NAMALWA (cell line): Measurements from ENCODE around the gene PRR29.
"Not testable (repeated sequence)": the region's sequence is repeated elsewhere in the genome, so short reads cannot be mapped to it uniquely, and the experiment has no call there.

ENCODE experiments used
- DNase-seq: peaks from one replicate; pipeline ENCODE4 v3.0.0-alpha.2; 2015; ENCODE audit warnings: low spot score

The PRR29 gene

DNA sequence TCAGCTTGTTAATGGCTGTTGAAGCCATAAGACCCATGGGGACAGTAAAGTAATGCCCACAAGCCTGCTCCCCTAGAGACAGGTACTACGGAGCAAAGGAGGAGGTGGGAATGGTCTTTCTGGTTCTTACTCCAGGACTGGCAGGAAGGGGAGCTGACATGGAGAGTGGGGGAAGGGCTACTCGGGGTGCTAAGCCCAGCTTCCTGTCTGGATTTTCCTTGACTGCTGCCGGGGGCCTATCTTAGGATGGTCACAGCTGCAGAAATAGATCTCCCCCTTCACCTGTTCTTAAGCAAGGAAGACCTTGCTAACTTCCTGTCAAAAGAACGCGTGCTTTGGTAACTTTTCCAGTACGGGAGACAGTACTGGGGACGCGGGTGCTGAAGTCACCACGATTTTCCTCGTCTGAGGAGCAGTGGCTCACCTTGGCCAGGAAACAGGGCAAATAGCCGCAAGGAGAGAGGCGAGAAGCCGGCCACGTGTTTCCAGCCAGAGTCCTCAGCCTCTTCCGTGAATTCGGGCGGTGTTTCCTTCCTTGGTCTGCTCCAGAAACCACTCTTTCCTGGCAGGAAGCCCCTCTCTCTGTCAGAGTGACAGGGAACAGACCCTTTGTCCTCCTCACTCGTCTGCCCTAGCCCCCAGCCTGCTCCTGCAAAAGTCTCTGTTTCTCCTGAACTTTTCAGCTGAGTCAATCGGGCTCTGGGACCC is 656 bp upstream of the PRR29 start:
- no peak for DNase-seq

DNA sequence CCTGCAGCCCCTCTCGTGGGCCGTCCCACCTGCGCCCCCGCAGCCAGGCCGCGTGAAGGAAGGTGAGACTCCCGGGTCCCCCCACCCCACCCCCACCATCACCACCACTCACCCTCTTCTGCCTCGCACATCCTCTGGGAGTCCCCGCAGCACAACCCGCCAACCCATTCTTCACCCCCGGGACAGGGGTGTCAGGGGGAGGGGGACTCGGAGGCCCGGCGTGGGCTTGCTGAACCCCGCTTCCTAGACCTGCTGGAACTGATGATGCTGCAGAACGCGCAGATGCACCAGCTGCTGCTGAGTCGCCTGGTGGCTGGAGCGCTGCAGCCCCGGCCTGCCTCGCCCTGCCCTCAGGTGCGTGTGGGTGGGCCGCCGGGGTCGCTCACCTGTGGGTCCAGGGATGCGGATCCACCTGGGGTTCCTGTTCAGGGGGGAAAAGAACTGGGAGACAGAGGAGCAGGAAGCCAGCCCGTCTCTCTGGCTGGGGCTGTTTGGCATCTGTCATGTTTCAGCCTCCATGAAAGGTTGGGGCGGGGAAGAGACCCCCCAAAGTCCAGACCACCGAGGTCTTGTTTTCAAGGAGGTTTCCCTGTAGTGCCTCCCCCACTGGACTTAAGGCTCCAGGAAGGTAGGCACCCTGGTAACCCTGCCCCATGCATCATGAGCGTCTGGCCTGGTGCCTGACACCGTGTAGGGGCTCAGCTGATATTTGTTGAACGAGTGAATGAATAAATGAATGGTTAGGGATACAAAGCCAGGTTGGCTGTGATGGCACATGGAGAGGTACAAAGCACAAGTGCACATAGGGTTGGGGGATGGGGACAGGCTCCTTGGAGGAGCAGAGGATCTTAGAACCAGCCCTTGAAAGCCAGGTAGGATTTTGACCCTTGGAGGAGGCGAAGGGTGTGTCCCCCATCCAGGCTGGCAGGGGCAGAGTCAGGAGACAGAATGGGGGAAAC is 849 bp downstream of the PRR29 start:
- peak; percentile 50 for DNase-seq

- no peak for DNase-seq
Observed at GRCh38 chr17:63999680-64000531, 1.8 kb downstream of the PRR29 start.

DNA sequence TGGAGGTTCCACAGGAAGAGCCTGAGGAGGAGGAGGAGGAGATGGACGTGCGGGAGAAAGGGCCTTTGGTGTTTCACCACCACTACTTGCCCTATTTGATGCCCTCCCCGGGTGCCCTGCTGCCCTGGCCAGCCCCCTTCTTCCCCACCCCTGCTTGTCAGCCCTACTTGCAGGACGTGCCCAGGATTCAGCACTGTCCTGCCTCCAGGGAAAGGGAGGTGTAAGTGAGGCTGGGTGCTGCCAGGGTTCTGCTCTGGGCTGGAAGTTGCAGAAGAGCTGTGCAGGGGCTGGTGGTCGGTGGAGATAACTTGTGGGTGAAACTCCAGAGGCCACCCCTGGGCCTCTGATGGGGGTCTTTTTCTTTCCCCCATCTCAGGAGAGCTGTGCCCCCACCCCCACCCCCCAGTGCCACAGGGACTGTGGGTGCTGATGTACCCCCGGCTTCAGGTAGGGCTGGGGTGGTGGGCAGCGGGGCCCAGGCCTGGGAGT is 3.0 kb downstream of the PRR29 start:
- DNase-seq: no peak

DNA sequence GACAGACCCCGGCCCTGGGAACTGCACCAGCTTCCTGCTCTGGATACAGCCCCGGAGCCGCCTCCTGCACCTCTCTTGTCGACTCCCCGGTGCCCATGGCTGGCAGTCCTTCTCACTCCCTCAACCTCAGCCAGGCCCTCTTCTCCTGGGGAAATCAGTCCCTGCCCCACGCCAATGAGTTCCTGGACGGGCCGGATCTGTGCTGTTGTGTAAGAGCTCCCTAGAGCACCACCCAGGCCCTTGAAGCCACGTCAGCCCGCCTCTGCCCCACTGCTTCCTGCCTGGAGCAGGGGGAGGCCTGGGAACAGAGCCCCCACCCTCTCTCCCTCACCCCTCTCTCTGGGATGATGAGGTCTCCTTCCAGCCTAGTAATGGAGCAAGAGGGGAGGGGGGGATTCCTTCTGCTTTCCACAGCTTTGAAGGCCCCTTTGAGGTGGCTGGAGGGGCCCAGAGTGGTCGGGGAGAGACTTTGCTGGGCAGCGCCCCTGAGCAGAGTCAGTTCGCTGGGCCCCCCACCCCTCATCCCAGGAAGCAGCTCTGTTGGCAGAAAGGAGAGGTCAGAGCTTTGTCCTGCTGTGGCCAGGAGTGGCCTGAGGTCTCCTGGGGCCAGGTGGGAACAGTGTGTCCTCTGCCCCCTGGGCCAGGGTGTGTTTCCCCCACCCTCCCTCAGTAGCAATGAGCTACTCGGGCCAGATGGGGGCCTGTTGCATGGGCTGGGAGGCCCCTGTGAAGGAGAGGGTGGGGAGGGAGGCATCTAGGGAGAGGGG is 3.8 kb downstream of the PRR29 start:
- DNase-seq: no peak

DNA sequence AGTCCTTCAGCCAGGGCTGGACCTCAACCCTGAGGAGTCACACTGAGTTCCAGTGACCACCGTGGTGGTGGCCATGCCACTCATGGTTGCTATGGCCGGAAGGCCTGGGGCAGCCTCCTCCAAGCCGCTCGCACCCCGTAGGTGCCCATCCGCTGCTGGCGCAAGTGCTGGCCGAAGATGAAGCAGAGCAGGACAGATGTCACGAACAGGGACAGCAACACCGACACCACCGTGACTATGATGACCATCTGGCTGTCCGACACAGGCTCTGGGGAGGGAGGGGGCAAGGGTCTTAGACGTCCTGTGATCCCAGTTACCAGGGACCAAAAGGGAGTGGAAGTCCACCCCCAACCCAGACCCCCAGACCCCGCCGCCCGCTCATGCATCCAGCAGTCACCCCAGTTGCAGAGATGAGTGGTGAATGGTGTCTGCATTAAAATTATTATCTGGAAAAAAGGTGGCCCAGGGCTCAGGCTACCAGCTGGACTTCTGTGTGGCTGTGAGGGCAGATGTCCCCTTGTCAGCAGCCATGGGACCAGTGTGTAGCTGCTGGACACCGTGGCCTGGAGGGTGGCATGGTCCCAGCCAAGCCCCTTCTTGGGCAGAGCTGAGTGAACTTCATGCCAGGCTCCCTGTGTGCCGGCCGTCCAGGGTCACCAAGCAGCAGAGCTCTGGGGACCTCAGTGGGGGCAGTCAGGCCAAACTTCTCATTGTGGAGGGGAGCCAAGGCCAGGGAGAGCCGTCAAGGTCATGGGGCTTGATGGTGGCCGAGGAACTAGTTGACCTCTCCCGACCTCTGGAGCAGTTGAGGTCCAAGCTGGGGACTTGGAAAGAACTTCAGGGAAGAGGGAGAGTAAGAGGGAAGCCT is 4.7 kb downstream of the PRR29 start:
- DNase-seq: no peak

DNA sequence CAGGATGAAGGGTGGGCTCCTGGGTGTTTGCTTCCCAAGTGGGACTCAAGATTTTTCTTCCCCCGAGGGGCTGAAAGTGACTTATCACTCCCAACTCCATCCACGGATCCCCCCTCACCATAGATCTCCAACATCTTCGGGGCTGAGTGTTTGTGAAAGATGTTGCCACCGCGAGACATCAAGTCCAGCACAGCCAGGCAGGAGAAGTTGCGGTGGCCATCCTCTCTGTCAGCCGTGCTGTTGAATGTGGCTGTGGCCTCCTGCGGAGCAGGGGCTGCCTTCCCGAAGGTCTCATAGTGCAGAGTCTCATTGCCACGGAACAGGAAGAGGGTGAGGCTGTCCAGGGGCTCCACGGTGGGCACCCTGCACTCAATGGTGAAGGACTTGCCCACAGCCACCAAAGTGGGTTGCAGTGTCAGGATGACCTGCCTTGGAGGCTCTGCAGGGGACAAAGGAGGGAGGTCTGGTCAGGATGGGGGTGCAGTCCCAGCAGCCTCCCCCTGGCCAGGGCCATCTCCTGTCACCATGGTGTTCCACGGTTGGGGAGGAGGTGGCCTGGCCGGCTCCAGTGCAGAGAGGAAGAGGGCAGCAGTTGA is 5.5 kb downstream of the PRR29 start:
- DNase-seq: no peak

GRCh38 chr17:64004218-64004770 is 6.1 kb downstream of the PRR29 start:
- DNase-seq: no peak

DNA sequence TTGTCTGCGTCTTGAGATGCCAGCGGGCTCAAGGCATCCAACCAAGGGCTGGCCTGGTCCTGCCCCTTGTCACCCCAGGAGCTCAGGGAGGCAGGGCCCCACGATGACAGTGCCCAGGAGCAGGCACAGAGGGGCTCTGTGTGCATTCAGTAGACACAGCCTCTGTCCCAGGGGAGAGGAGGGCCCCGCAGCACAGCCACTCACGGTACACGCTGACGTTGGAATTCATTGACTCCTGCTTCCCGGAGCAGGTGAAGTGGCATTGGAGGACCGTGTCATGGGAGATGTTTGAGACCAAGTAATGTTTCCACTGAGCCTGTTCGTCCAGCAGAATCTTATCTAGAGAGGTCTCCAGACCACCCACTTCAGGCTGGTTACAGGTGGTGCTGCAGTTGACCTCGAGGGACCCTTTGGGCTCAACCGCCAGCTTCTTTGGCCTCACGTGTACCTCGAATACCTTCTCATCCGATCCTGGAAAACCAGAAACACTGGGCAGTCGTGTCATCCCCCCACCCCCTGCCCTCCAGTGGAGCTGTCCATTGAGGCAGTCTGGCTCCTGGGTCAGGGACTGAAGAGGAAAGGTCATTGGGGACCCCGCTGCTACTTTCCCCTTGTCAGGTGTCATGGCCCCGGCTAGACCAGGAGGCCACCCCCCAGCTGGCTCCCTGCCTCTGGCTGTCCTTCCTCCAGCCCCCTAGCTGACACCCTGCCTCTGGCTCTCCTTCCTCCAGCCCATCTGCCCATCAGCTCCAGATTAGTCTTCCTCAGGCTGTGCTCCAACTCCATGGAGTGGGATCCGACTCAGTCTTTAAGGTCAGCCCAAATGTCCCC is 7.0 kb downstream of the PRR29 start:
- no peak for DNase-seq

DNA sequence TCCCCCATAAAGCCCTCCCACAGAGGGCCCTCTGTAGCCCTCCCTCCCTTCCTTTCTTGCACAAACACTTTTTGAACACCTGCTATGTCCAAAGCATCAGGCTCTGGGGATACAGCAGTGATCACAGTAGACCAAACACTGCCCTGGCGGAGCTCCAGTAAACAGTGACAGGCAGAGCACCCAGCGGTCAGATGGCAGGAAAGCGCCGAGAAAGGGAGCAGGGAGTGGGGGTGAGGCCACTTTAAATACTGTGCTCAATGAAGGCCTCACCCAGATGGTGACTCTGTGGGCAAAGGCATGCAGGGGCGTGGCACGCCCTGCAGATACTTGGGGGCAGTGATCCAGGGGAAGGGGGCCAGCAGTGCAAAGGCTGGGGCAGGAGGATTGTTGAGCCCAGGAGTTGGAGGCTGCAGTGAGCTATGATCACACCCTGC is 7.6 kb downstream of the PRR29 start:
- no peak for DNase-seq

DNA sequence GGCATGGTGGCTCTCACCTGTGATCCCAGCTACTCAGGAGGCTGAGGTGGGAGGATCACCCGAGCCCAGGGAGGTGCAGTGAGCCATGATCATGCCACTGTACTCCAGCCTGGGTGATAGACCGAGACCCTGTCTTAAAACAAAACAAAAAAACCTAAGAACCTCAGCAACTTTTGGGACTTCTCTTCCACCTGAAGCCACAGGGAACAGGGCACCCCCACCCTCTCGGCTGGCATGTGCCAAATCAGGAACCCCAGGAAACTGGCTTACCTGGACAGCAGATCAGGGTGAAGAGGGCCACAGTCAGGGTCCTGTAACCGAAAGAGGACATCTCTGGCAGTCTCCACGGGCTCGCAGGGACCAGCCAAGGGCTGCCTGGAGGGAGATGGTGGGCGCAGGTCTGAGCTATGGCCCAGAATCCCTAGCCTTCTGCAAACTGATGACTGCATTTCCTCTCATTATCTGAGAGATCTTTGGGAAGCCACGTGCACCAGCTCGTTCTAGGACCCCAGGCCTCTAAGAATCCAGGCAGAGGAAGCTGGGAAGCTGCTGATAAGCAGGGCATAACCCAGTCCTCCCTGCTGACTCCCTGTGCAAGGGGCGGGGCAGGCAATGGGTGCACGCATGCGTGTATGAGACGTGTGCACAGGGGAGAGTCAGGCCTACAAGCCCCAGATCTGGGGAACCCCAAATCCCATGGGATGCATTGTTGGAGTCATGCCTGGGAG is 8.4 kb downstream of the PRR29 start:
- DNase-seq: no peak

DNA sequence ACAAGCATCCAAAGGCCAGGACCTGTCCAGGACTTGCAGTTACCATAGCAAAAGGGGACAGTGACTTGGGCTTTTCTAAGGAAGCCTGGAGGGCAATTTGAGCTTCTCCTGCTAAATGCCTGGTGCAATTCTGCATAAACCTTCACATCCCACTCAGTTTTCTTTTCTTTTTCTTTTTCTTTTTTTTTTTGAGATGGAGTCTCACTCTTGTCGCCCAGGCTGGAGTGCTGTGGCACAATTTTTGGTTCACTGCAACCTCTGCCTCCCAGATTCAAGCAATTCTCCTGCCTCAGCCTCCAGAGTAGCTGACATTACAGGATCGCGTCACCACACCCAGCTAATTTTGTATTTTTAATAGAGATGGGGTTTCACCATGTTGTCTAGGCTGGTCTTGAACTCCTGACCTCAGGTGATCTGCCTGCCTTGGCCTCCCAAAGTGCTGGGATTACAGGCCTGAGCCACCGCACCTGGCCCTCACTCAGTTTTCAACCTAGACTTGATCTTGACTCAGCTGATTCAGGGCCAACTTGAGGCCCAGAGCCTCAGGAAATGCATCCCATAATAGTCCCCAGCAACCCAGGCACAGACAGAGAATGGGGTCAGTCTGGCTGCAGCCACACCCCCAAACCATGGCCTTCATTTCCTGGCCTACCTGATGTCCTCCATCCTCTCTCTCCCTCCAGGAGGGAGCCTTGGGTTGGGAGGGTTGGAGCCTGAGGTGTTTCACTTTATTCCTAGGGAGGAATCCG is 9.1 kb downstream of the PRR29 start:
- DNase-seq: not testable (repeated sequence)

DNA sequence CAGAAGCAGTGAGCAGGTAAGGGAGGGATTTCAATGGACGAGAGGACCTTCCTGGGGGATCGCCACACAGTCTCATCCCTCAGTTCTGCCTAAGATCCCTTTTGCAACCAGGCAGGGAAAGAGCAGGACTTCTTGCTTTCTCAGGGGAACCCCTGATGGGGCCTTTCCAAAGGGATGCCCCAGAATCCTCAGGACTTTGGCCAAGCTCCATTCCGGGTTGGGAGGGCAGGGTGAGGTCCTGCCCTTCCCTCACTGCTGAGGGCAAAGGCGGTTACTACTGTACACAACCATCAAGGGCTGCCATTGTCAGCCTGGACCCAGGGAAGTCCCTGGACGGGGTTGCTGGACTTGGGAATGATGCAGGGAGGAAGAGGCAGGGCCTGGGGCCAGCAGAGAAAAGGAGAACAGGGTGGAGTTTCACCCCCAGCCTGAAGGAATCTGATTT is 9.7 kb downstream of the PRR29 start:
- no peak for DNase-seq

- no peak for DNase-seq
Observed at GRCh38 chr17:64008346-64008745, 10.2 kb downstream of the PRR29 start.

- no peak for DNase-seq
Observed at GRCh38 chr17:64008830-64009229, 10.7 kb downstream of the PRR29 start.

DNA sequence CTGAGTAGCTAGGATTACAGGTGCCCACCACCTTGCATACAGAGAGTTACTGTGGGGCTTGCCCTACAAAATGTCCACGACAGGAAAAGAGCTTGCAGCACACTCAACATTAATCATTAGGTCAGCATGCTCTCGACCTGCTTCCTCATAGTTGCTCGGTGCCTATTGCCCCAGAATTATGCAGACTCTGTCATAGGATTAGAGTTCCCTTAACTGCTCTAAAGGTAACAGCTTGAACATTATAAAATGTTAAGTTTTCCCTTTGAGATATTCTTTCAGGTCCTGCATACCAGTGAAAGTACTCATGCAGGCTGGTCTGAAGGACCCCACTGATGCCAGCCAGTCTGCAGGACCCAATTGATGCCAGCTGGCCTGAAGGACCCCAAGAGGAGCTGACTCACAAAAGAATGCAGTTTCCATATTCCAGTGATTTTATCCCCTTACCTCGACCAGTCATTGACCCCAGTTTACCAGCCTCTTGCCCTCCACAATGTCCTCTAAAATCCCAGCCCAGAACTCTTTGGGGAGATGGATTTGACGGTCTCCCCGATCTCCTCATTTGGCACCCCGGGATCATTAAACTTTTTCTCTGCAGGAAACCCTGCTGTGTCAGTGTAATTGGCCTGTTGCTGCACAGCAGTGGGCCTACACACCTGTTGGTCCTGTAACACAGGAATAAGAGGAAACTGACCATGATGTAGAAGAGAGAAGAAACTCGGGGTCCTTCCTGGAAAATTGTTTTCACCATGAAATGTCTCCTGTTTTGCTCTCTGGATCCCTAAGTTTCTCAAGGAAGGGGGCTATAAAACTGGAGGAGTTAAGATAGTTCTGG is 11.6 kb downstream of the PRR29 start:
- DNase-seq: no peak
